Stimulated activated effector memory CD8-positive, alpha-beta T cell treated with anti-CD3 and anti-CD28 coated beads, Interleukin-12 subunit alpha, Interleukin-12 subunit beta, amount 100 ng/mL, for 72 hours (primary cell): ENCODE measurements around the gene SCARB1.

Source experiments
- ATAC-seq: fragments of 150-1000 bp; cut with Tn5 transposase; 2 replicates; pipeline ENCODE4 v1.10.0; 2021
- DNase-seq, 2 donors: peaks; one replicate each; pipeline ENCODE4 v3.0.0; 2021 to 2022; ENCODE audit warnings: low spot score in 2 of 2
- H3K27ac Mint-ChIP-seq: one replicate; pipeline ENCODE4 v1.8.0; 2022; ENCODE audit warnings: mild to moderate bottlenecking, mixed read lengths
- H3K36me3 Mint-ChIP-seq: one replicate; pipeline ENCODE4 v1.8.0; 2022; ENCODE audit warnings: mild to moderate bottlenecking, mixed read lengths
- H3K4me1 Mint-ChIP-seq: one replicate; pipeline ENCODE4 v1.8.0; 2022; ENCODE audit warnings: mixed read lengths
- H3K4me3 Mint-ChIP-seq: one replicate; pipeline ENCODE4 v1.8.0; 2022; ENCODE audit warnings: mild to moderate bottlenecking, mixed read lengths
- H3K9me3 Mint-ChIP-seq: one replicate; pipeline ENCODE4 v1.8.0; 2022; ENCODE audit warnings: mixed read lengths

SCARB1 gene

GRCh38 chr12:124774462-124775167 is 89.0 kb downstream of the SCARB1 start:
- H3K4me3 Mint-ChIP-seq = peak overlapping the region; percentile 69
- peaks cover 60% of the 10 kb centered on the region for H3K4me1 Mint-ChIP-seq
- peaks cover 22% of the 10 kb centered on the region for H3K36me3 Mint-ChIP-seq
- peak; percentile 94 for ATAC-seq
- peak overlapping the region; percentile 70 for H3K27ac Mint-ChIP-seq
- DNase-seq = peak; percentile 59 to 94
- no peaks in the 10 kb centered on the region for H3K9me3 Mint-ChIP-seq

DNA sequence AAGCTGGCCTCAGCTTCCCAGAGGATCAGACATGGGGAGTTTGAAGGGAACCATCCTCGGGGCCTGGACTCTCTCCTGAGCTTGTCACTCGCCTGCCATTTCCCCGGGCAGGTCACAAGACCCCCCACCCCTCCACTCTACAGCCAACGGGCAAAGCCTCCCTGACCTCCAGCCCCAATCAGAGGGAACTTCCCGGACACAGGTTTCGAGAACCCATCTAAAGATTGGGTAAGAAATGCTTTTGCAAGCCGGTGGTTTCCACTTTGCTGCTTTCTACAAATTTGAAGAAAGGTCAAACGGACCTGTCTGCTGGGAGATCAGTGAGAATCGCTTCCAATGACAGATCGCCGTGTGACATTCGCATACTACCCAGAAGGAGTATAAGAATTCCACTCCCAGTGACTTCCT is 89.6 kb downstream of the SCARB1 start:
- peak overlapping the region; percentile 69 for H3K4me3 Mint-ChIP-seq
- no peaks in the 10 kb centered on the region for H3K9me3 Mint-ChIP-seq
- H3K4me1 Mint-ChIP-seq = peaks cover 58% of the 10 kb centered on the region
- peak; percentile 32 to 86 for DNase-seq
- peak; percentile 12 for ATAC-seq
- H3K27ac Mint-ChIP-seq = peak overlapping the region; percentile 70
- H3K36me3 Mint-ChIP-seq = peaks cover 22% of the 10 kb centered on the region

DNA sequence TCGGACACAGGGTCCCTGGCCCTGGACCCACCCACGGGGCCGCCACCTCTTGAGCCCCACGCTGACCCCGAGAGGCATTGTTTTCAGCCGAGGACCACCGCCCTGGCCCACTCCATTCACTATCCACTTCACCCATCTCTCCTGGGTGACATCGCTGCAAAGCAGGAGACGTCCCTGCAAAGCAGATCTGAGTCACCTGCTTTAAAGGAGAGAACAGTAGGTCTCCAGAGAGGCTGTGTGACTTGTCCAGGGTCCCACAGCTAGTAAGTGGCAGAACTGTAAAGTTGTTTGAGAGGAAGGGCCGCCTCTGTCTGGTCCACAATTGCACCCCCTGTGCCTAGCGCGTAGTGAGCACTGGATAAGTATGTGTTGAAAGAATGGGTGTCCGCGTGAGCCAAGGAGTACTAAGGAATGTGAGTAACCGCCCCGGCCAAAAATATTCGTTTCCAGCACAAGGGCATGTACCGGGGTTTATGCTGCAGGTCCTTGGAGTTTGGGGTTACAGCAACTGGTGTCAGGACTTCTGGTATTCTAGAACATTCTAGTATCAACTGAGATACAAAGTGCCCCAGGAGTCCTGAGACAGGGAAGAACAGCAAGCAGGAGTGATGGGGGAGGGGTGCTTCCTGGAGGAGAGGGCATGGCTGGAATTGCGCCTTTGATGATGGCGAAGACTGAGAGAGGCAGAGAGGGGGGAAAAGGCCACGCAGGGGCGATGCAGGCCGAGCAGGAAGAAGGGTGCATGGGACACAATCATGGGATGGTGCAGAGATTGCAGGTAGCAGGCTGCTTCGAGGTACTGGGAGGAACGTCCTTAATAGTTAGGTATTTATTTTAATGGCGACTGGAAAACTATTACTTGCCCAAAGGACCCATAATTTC is 91.1 kb downstream of the SCARB1 start:
- ATAC-seq (no peak), DNase-seq (no peak)
- H3K9me3 Mint-ChIP-seq = no peaks in the 10 kb centered on the region
- H3K36me3 Mint-ChIP-seq = peaks cover 22% of the 10 kb centered on the region
- H3K27ac Mint-ChIP-seq = peak overlapping the region; percentile 26
- peaks cover 51% of the 10 kb centered on the region for H3K4me1 Mint-ChIP-seq
- H3K4me3 Mint-ChIP-seq = peak overlapping the region; percentile 24

GRCh38 chr12:124771462-124772288 is 92.0 kb downstream of the SCARB1 start:
- H3K4me3 Mint-ChIP-seq = peak overlapping the region; percentile 24
- peaks cover 60% of the 10 kb centered on the region for H3K4me1 Mint-ChIP-seq
- no peaks in the 10 kb centered on the region for H3K9me3 Mint-ChIP-seq
- DNase-seq (peak; percentile 92 to 95), ATAC-seq (no peak)
- peak overlapping the region; percentile 26 for H3K27ac Mint-ChIP-seq
- H3K36me3 Mint-ChIP-seq = peaks cover 28% of the 10 kb centered on the region

DNA sequence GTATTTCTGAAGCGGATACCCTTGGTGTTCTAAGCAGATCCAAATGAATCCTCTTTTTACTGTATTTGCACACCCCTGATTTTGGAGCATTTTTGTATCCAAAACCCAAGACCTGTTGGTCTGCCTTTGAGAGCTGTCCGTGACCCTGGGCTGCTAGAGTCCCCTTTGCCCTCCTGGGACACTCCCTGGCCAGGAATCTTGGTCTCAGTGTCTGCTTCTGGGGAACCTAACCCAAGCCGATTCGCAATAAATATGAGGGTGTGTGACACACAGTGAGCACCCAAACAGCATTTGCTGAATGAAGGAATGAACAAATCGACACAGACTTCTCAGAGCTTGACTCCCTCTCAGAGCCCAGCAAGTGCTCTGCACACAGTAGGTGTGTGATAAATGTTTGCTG is 92.9 kb downstream of the SCARB1 start:
- Mint-ChIP-seq H3K4me3 (no peak overlapping the region), H3K27ac (no peak overlapping the region), H3K9me3 (no peaks in the 10 kb centered on the region), H3K36me3 (peaks cover 26% of the 10 kb centered on the region), H3K4me1 (peaks cover 56% of the 10 kb centered on the region)
- ATAC-seq = no peak
- no peak for DNase-seq

GRCh38 chr12:124769881-124770512 is 93.7 kb downstream of the SCARB1 start:
- DNase-seq = no peak

DNA sequence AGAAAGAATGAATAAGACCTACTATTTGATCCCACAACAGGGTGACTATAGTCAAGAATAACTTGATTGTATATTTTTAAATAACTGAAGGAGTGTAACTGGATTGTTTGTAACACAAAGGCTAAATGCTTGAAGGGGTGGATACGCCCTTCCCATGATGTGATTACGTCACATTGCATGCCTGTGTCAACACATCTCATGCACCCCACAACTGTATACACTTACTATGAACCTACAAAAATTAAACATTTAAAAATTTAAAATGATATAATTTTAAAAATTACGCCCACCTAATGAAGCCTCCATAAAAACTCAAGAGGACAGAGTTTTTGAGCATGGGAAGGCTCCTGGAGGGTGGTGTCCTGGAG is 94.5 kb downstream of the SCARB1 start:
- Mint-ChIP-seq H3K27ac (no peak overlapping the region), H3K36me3 (peaks cover 13% of the 10 kb centered on the region), H3K9me3 (peaks cover 8% of the 10 kb centered on the region), H3K4me1 (peaks cover 44% of the 10 kb centered on the region), H3K4me3 (no peak overlapping the region)
- ATAC-seq (no peak), DNase-seq (no peak)

More at GRCh38 chr12:124769881-124770512, 93.7 kb downstream of the SCARB1 start:
- ATAC-seq = no peak
- Mint-ChIP-seq H3K4me1 (peaks cover 48% of the 10 kb centered on the region), H3K27ac (no peak overlapping the region), H3K4me3 (no peak overlapping the region), H3K9me3 (peaks cover 4% of the 10 kb centered on the region), H3K36me3 (peaks cover 19% of the 10 kb centered on the region)

- Mint-ChIP-seq H3K36me3 (peaks cover 13% of the 10 kb centered on the region), H3K27ac (no peak overlapping the region), H3K4me1 (peaks cover 39% of the 10 kb centered on the region), H3K9me3 (peaks cover 8% of the 10 kb centered on the region), H3K4me3 (no peak overlapping the region)
- DNase-seq (no peak), ATAC-seq (no peak)
Measured at GRCh38 chr12:124768452-124769162, 95.1 kb downstream of the SCARB1 start.

GRCh38 chr12:124767066-124767821 is 96.4 kb downstream of the SCARB1 start:
- H3K4me1 Mint-ChIP-seq = peaks cover 34% of the 10 kb centered on the region
- H3K36me3 Mint-ChIP-seq = peaks cover 6% of the 10 kb centered on the region
- ATAC-seq (peak; percentile 81), DNase-seq (peak; percentile 89 to 93)
- peaks cover 8% of the 10 kb centered on the region for H3K9me3 Mint-ChIP-seq
- no peak overlapping the region for H3K4me3 Mint-ChIP-seq
- peak overlapping the region; percentile 29 for H3K27ac Mint-ChIP-seq

DNA sequence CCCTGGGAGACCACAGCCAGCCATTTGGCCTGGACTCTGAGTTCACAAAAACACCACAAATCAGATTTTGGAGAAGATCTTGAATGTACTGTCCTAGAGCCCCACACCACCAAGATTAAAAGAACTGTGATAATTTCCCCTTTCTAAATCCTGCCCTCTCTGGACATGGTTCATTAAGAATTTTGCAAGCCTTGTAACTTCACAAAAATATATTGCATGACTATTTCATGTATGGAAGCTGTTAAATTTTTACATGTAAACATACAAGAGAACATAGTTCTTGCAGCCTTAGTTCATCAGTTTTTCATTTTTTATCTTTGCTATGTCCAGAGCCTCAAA is 97.0 kb downstream of the SCARB1 start:
- Mint-ChIP-seq H3K27ac (peak overlapping the region; percentile 29), H3K4me3 (no peak overlapping the region), H3K36me3 (peaks cover 6% of the 10 kb centered on the region), H3K4me1 (peaks cover 34% of the 10 kb centered on the region), H3K9me3 (peaks cover 8% of the 10 kb centered on the region)
- ATAC-seq = no peak
- DNase-seq = no peak

DNA sequence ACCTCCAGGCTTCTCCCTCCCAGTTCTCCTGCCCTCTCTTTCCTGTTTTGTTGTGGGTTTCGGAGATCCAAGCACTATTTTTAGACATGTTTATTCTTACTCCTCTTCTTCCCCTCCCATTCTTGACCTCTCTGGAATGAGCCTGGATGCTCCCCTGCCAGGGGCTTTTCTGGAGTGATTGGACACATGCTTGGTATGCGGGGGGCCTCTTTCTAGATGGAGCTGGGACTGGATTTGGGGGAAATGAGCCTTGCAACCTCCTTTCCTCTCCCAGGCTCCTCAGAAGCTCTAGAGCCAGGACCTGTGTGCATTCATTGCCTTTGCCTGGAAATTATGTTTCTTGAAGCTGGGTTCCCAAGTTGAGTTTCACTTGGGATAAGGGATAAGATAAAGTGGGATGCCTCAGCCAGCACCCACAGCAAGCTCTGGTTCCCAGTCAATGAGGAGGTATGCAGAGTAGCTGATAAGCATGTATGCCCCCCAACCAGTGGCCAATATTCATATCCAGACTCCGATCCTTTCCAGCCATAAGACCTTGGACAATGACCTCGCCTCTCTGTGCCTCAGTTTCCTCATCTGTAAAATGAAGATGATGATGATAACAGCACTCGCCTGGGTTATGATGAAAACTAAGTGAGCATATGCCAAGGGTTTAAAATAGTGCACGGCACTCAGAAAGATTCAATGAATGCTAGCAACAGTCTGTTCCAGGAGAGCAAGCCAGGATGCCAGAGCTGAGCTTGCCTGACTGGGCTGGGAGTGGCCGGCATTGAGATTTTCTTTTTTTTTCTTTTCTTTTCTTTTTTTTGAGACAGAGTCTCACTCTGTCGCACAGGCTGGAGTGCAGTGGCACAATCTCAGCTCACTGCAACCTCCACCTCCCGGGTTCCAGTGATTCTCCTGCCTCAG is 97.8 kb downstream of the SCARB1 start:
- Mint-ChIP-seq H3K27ac (no peak overlapping the region), H3K9me3 (peaks cover 8% of the 10 kb centered on the region), H3K4me1 (peaks cover 35% of the 10 kb centered on the region), H3K4me3 (no peak overlapping the region), H3K36me3 (peaks cover 6% of the 10 kb centered on the region)
- DNase-seq = no peak
- no peak for ATAC-seq

DNA sequence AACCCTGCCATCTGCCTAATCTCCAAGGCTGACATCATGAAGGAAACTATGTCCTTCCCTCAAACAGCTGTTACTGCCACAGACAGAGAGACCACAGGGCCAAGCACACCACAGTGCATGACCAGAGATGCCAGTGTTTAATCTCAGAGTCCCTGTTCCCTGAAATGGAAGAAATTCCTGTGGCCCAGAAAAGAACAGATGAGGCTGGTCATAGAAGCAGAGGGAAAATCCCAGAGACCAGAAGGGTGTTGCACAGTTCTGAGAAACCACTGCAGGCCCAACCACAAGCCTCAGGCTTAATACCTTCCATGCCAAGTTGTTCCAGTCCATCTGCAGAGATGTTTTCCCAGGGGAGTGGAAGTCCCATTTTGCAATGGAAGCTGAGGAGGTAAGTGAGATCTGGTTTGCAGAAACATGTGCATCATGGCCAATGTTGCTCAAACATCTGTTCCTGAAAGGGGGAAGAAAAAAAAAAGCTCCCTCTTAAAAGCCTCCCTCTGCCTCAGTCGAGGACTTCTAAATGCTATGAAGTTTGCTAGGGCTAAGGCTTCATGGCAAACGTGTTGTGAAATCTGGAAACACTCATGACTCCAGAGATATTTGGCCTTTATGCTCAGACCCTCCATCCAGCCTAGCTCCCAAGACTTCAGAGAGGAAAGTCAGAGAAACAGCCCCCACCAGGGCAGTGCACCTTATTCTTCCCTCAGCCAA is 98.6 kb downstream of the SCARB1 start:
- Mint-ChIP-seq H3K4me1 (peaks cover 41% of the 10 kb centered on the region), H3K27ac (no peak overlapping the region), H3K36me3 (peaks cover 6% of the 10 kb centered on the region), H3K9me3 (peaks cover 8% of the 10 kb centered on the region), H3K4me3 (no peak overlapping the region)
- no peak for DNase-seq
- no peak for ATAC-seq
